Measurements from ENCODE around the gene ETDC. TPM values are rescaled to one million over a fixed set of nuclear protein-coding genes. Genes with fewer than 3 reads are reported as not detected.

The ETDC gene
- total RNA-seq, 1 experiment from 2014 or later: not detected

GRCh38 chrX:135346975-135347374 lies 37.7 kb downstream of the ETDC start:
- H3K9ac ChIP-seq (ENCODE audit: low read length): no peak overlapping the region
- ChIA-PET POLR2A (ENCODE audit: unreplicated experiment) (no interaction called here), CTCF (no interaction called here)
- no peaks in the 10 kb centered on the region for H3K9me3 ChIP-seq (ENCODE audit: low read length)
- H3F3A ChIP-seq (ENCODE audit: low read length, unreplicated experiment): no peaks in the 10 kb centered on the region
- no peaks in the 10 kb centered on the region for H3K27me3 ChIP-seq (ENCODE audit: low read length)
- TF ChIP-seq EZH2phosphoT487 (IDR thresholded peaks at IDR 0.05; ENCODE audit: borderline replicate concordance, low read length): no peak
- TF ChIP-seq EZH2 (IDR thresholded peaks at IDR 0.05; ENCODE audit: low read length, unreplicated experiment): no peak
- TF ChIP-seq, protein P1, sequence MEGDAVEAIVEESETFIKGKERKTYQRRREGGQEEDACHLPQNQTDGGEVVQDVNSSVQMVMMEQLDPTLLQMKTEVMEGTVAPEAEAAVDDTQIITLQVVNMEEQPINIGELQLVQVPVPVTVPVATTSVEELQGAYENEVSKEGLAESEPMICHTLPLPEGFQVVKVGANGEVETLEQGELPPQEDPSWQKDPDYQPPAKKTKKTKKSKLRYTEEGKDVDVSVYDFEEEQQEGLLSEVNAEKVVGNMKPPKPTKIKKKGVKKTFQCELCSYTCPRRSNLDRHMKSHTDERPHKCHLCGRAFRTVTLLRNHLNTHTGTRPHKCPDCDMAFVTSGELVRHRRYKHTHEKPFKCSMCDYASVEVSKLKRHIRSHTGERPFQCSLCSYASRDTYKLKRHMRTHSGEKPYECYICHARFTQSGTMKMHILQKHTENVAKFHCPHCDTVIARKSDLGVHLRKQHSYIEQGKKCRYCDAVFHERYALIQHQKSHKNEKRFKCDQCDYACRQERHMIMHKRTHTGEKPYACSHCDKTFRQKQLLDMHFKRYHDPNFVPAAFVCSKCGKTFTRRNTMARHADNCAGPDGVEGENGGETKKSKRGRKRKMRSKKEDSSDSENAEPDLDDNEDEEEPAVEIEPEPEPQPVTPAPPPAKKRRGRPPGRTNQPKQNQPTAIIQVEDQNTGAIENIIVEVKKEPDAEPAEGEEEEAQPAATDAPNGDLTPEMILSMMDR (conservative IDR thresholded peaks at IDR 0.05; ENCODE audit: low read depth, low read length): no peak
- intact Hi-C loops (cut with micrococcal nuclease): no loop called here
- no peak for ATAC-seq
- no peaks in the 10 kb centered on the region; the same call in 1 of the 2 replicates for H3K36me3 ChIP-seq (ENCODE audit: low read depth, low read length)
- H2AFZ ChIP-seq (ENCODE audit: low read length): no peak overlapping the region
- no TSS peak for BruUV-seq (replicated peaks)
- no peak overlapping the region for H3K4me2 ChIP-seq (ENCODE audit: low read length)
- no peak overlapping the region for H3K27ac ChIP-seq (ENCODE audit: low read length)
- DNase-seq: no peak
- H3K9me2 ChIP-seq (replicated peaks; ENCODE audit: low read length): no peaks in the 10 kb centered on the region
- H4K20me1 ChIP-seq (ENCODE audit: low read length): peaks cover 7% of the 10 kb centered on the region
- H3K79me2 ChIP-seq (ENCODE audit: low read length): peaks cover 20% of the 10 kb centered on the region
- H3K4me3 ChIP-seq (ENCODE audit: low read length): no peak overlapping the region
- H3K4me1 ChIP-seq (ENCODE audit: insufficient read depth, low read length): peaks cover 13% of the 10 kb centered on the region

DNA sequence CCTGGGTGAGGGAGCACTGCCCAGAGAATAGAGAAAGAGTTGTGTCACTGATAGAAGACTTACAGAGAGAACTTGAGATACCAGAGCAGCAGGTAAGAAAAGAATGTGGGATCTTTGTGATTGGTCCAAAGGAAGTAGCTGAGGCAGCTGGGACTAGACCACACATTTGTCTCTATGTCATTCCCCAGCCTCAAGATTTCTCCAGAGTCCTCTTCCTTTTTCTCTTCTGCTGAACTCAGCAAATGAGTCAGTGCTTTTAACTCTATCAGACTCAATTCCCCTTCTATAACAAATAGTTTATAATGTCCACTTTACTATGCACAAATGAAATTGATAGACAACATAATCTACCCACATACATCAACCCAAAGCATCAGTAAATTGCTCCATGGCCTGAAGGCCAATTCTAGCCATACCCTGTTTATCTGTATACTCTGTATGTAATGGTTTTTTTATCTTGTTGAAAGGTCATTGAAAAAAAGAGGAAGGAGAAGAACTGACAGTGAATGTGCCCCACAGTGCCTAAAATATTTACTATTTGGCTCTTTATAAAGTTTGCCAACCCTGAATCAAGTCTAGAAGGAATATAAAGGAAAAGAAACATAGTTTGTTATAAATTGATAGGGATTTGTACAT lies 38.2 kb downstream of the ETDC start:
- Histone ChIP-seq H3K9me3 (ENCODE audit: low read length) (no peaks in the 10 kb centered on the region), H3K4me2 (ENCODE audit: low read length) (no peak overlapping the region), H3K36me3 (ENCODE audit: low read depth, low read length) (no peaks in the 10 kb centered on the region; the same call in 1 of the 2 replicates), H3K79me2 (ENCODE audit: low read length) (peaks cover 15% of the 10 kb centered on the region), H3K27me3 (ENCODE audit: low read length) (no peaks in the 10 kb centered on the region), H3F3A (ENCODE audit: low read length, unreplicated experiment) (no peaks in the 10 kb centered on the region), H2AFZ (ENCODE audit: low read length) (no peak overlapping the region), H3K9ac (ENCODE audit: low read length) (no peak overlapping the region), H3K27ac (ENCODE audit: low read length) (no peak overlapping the region), H4K20me1 (ENCODE audit: low read length) (peaks cover 1% of the 10 kb centered on the region), H3K9me2 (replicated peaks; ENCODE audit: low read length) (no peaks in the 10 kb centered on the region), H3K4me1 (ENCODE audit: insufficient read depth, low read length) (peaks cover 10% of the 10 kb centered on the region), H3K4me3 (ENCODE audit: low read length) (no peak overlapping the region)
- ChIA-PET CTCF (no interaction called here), POLR2A (ENCODE audit: unreplicated experiment) (no interaction called here)
- ATAC-seq (no peak), DNase-seq (no peak)
- TF ChIP-seq EZH2phosphoT487 (IDR thresholded peaks at IDR 0.05; ENCODE audit: borderline replicate concordance, low read length): no peak
- no peak for TF ChIP-seq EZH2 (IDR thresholded peaks at IDR 0.05; ENCODE audit: low read length, unreplicated experiment)
- TF ChIP-seq, protein P1 (conservative IDR thresholded peaks at IDR 0.05; ENCODE audit: low read depth, low read length): no peak
- BruUV-seq (replicated peaks): no TSS peak
- intact Hi-C loops (cut with micrococcal nuclease): no loop called here

- Histone ChIP-seq H2AFZ (ENCODE audit: low read length) (no peak overlapping the region), H3K27ac (ENCODE audit: low read length) (no peak overlapping the region), H3K9me2 (replicated peaks; ENCODE audit: low read length) (no peaks in the 10 kb centered on the region), H3K4me3 (ENCODE audit: low read length) (no peak overlapping the region), H3K4me1 (ENCODE audit: insufficient read depth, low read length) (no peaks in the 10 kb centered on the region), H3K79me2 (ENCODE audit: low read length) (no peaks in the 10 kb centered on the region), H3K36me3 (ENCODE audit: low read depth, low read length) (no peaks in the 10 kb centered on the region; the same call in 1 of the 2 replicates), H3K27me3 (ENCODE audit: low read length) (no peaks in the 10 kb centered on the region), H3K4me2 (ENCODE audit: low read length) (no peak overlapping the region), H4K20me1 (ENCODE audit: low read length) (no peaks in the 10 kb centered on the region), H3K9ac (ENCODE audit: low read length) (no peak overlapping the region), H3F3A (ENCODE audit: low read length, unreplicated experiment) (no peaks in the 10 kb centered on the region), H3K9me3 (ENCODE audit: low read length) (no peaks in the 10 kb centered on the region)
- DNase-seq: no peak
- ChIA-PET POLR2A (ENCODE audit: unreplicated experiment) (no interaction called here), CTCF (no interaction called here)
- no peak for ATAC-seq
- intact Hi-C loops (cut with micrococcal nuclease): no loop called here
- TF ChIP-seq, protein P1 (conservative IDR thresholded peaks at IDR 0.05; ENCODE audit: low read depth, low read length): no peak
- TF ChIP-seq EZH2phosphoT487 (IDR thresholded peaks at IDR 0.05; ENCODE audit: borderline replicate concordance, low read length) (no peak), EZH2 (IDR thresholded peaks at IDR 0.05; ENCODE audit: low read length, unreplicated experiment) (no peak)
- no TSS peak for BruUV-seq (replicated peaks)
Measured at GRCh38 chrX:135354288-135354687, 45.0 kb downstream of the ETDC start.
